Right hindlimb (tissue), 1 donor: ENCODE results near the gene CARNS1.

ENCODE experiments used
- DNase-seq: peaks from one replicate; pipeline ENCODE4 v3.0.0-alpha.2; 2018

The CARNS1 gene

DNA sequence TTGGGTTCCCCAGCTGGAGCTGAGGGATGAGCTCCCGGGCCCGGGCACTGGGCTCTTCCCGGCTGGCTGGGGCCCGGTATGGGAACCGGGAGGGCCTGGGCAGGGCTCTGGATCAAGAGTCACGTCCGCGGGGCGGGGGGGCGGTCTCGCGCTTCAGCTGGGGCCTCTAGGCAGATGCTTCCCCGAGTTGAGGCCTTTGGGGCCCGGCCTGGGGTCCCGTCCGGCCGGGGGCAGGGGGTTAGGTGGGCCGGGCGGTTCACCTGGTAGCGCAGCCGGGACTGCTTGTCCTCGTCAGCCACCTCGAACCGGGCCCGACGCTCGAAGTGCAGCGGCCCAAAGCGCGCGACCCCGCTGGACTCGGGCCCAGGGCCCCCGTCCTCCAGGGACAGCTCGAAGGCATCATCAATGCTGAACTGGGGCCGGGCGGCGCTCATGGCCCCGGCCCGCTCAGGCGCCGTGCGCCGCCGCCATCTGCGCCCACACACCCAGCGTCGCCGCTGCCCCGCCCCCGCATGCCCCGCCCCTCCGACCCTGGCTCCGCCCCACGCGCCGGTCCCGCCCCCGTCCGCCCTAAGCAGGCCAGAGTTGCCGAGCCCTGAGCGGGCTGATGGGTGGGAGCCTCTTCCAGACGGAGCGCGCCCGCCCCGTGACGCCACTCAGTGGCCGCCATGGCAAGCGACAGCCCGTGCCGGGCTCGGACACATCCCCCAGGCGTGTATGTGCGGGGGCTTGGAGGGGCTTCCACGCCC, 53.5 kb downstream of the CARNS1 start, which contains the start of gene TMEM134:
TSS of gene TMEM134 (minus strand) at position 493 of the 749 bp plus-strand sequence. CDS start at position 434, 59 bp downstream.
- peak; percentile 96 for DNase-seq

DNA sequence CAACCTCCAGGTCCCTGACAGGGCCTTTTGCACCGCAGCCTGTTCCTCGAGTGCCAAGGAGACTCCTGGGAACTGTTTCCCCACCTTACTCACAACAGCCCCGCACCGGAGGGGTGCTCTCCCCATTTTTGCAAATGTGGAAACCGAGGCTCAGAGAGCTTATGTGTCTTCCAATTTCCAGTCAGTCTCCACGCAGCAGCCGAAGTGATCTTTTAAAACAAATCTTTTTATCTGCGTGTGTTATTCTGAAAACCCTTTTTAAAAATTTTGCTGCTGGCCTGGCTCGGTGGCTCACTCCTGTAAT, 54.0 kb downstream of the CARNS1 start:
- DNase-seq = no peak

DNA sequence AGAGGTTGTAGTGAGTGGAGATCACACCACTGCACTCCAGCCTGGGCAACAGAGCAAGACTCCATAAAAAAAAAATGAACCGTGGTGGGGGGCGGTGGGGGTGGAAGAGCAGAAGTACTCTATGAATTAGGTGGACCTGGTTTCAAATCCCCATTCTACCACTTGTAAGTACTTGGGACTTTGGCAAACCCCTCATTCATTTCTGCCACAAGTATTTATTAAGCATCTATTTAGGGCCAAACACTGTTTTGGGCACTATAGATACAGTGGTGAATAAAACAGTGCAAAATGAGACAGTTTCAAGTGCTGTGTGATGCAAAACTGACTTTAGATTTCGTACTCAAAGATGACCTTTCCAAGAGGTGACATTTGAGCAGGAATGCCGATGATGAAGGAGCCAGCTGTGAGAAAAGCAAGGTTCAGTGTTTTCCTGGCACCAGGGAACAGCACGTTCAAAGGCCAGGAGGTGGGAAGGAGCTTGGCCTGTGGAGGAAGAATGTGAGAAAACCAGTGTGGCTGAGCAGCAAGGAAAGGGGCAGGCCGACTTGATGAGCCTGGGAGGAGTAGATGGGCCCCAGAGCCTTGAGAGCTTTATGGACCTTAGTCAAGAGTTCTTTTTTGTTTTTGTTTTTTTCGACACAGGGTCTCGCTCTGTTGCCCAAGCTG, 55.0 kb downstream of the CARNS1 start:
- no peak for DNase-seq

DNA sequence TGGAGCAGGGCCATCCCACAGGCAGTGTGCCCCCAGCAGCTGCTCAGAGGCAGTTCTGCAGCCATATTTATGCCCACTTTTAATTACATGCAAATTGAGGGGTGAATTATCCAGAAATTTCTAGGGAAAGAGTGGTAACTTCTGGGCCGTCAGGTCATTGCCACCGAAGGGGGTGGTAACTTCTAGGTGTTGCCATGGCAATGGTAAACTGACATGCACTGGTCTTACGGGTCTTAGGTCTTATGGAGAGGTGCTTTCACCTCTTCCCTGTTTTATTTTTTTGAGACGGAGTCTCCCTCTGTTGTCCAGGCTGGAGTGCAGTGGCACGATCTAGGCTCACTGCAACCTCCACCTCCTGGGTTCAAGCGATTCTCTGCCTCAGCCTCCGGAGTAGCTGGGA, 57.4 kb downstream of the CARNS1 start:
- DNase-seq = no peak
